Common myeloid progenitor, CD34-positive (primary cell): Measurements from ENCODE around the gene PTPRN2.

Experiments
- CTCF ChIA-PET: fragments of 350-600 bp; sonication (Branson Sonifier 250); formaldehyde crosslinking; loops from one replicate; lab custom pipeline; 2021; ENCODE audit warnings: antibody characterized with exemption; lab: Charles Lee
- POLR2A ChIA-PET: fragments of 350-600 bp; sonication (Branson Sonifier 250); formaldehyde crosslinking; loops from one replicate; lab custom pipeline; 2021; ENCODE audit warnings: antibody characterized with exemption; lab: Charles Lee
- DNase-seq, 3 donors: peaks; one replicate each; pipeline versions ENCODE4 v3.0.0 to v3.0.0-alpha.2; 2013
- H3K27ac ChIP-seq, 2 experiments: 1 replicate in 1 of 2; 2 replicates in 1 of 2; pipeline ENCODE4 v1.7.0; 2013; ENCODE audit warnings: inconsistent platforms in 2 of 2, low read length in 2 of 2, mild to moderate bottlenecking in 2 of 2, low read depth in 1 of 2, moderate library complexity in 1 of 2; ENCODE audit not compliant: severe bottlenecking in 2 of 2, insufficient read depth in 1 of 2, poor library complexity in 1 of 2
- H3K27me3 ChIP-seq, 5 experiments: replicated peaks in 2 of 5; 1 replicate in 3 of 5; 2 replicates in 2 of 5; pipeline versions ENCODE4 v1.6.1 to v1.7.0; 2013; ENCODE audit warnings: low read length in 4 of 5, mild to moderate bottlenecking in 2 of 5, moderate library complexity in 2 of 5, inconsistent platforms in 1 of 5; ENCODE audit not compliant: insufficient read depth in 5 of 5, control insufficient read depth in 4 of 5
- H3K36me3 ChIP-seq, 4 experiments: 1 replicate in 2 of 4; 2 replicates in 2 of 4; pipeline versions ENCODE4 v1.6.1 to v1.7.0; 2013; ENCODE audit warnings: low read length in 3 of 4, control low read depth in 1 of 4, mild to moderate bottlenecking in 1 of 4; ENCODE audit not compliant: control insufficient read depth in 4 of 4, insufficient read depth in 4 of 4
- H3K4me1 ChIP-seq, 4 experiments: 1 replicate in 3 of 4; 2 replicates in 1 of 4; pipeline versions ENCODE4 v1.6.1 to v1.7.1; 2013; ENCODE audit warnings: low read length in 3 of 4, mild to moderate bottlenecking in 3 of 4, control low read depth in 1 of 4, inconsistent platforms in 1 of 4, moderate library complexity in 1 of 4; ENCODE audit not compliant: control insufficient read depth in 4 of 4, insufficient read depth in 4 of 4; ENCODE audit errors: control extremely low read depth in 1 of 4
- H3K4me3 ChIP-seq, 7 experiments: 1 replicate in 4 of 7; 2 replicates in 3 of 7; pipeline versions ENCODE4 v1.5.1 to v1.7.0; 2013; ENCODE audit warnings: mild to moderate bottlenecking in 7 of 7, low read length in 6 of 7, moderate library complexity in 6 of 7, inconsistent platforms in 2 of 7, low read depth in 2 of 7, control low read depth in 1 of 7; ENCODE audit not compliant: insufficient read depth in 4 of 7, control insufficient read depth in 1 of 7; ENCODE audit errors: extremely low read depth in 1 of 7
- H3K9me3 ChIP-seq, 5 experiments: 1 replicate in 4 of 5; 2 replicates in 1 of 5; pipeline versions ENCODE4 v1.6.1 to v1.7.1; 2013; ENCODE audit warnings: low read length in 4 of 5, mild to moderate bottlenecking in 2 of 5, inconsistent platforms in 1 of 5, low read depth in 1 of 5, moderate library complexity in 1 of 5; ENCODE audit not compliant: control insufficient read depth in 4 of 5, insufficient read depth in 2 of 5; ENCODE audit errors: control extremely low read depth in 1 of 5
- WGBS: methylation state at CpG from one replicate; pipeline ENCODE4 v1.1.5; 2013; ENCODE audit not compliant: insufficient coverage; 5-methylcytosine and 5-hydroxymethylcytosine counted together

The PTPRN2 gene

DNA sequence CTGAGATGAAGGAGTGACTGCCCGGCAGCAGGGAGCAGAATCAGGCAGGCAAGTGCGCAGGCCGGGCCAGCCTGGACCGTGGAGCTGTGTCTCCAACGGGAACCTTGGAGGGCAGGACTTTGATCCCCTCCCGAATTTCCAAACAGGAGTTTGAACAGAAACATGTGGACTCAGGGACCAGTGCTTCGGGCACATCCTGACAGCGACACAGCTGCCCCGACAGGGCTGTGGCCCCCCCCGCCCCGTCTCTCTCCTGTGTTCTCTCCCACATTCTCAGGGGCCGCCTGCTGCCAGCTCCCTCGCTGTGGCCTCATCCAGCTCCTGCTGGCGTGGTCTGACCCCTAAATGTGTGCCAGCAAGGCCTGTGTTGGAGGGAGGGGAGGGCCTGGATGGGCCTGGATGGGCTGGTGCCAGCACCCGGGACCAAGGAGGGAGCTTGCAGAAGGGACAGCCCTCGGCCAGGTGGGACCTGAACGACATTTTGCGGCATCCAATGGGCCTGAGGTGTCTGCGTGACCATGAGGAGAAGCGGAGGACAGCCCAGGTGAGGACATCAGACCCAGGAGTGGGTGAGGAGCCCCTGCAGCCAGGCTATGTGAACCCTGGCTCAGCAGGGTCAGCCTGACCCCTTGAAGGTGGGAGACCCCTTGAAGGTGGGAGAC is 1027.9 kb downstream of the PTPRN2 start:
- ChIA-PET CTCF (no interaction called here), POLR2A (no interaction called here)
- no peak for DNase-seq
- Histone ChIP-seq H3K27ac (no peak overlapping the region), H3K36me3 (no peaks in the 10 kb centered on the region), H3K4me3 (no peak overlapping the region), H3K9me3 (peaks cover 0 to 4% (median 3%) of the 10 kb centered on the region in 5 experiments), H3K4me1 (no peaks in the 10 kb centered on the region), H3K27me3 (no peaks in the 10 kb centered on the region)
- 97% methylated on average over 19 of the region's 20 CpGs for WGBS

GRCh38 chr7:157558875-157559595 is 1028.6 kb downstream of the PTPRN2 start:
- Histone ChIP-seq H3K9me3 (peaks cover 0 to 4% (median 0%) of the 10 kb centered on the region in 5 experiments), H3K27me3 (no peaks in the 10 kb centered on the region), H3K4me1 (no peaks in the 10 kb centered on the region), H3K36me3 (no peaks in the 10 kb centered on the region), H3K4me3 (no peak overlapping the region), H3K27ac (no peak overlapping the region)
- 96% methylated on average over 18 of the region's 27 CpGs for WGBS
- ChIA-PET POLR2A (no interaction called here), CTCF (no interaction called here)
- DNase-seq: no peak

- Histone ChIP-seq H3K27me3 (no peaks in the 10 kb centered on the region), H3K4me1 (no peaks in the 10 kb centered on the region), H3K9me3 (peaks cover 0 to 4% (median 0%) of the 10 kb centered on the region in 5 experiments), H3K36me3 (no peaks in the 10 kb centered on the region), H3K4me3 (no peak overlapping the region), H3K27ac (no peak overlapping the region)
- no peak for DNase-seq
- POLR2A ChIA-PET: no interaction called here
- WGBS: 94% methylated on average over 9 of the region's 9 CpGs
- CTCF ChIA-PET: no interaction called here
These were observed 1029.1 kb downstream of the PTPRN2 start for GRCh38 chr7:157558516-157558874.

- Histone ChIP-seq H3K4me3 (no peak overlapping the region), H3K27ac (no peak overlapping the region), H3K36me3 (no peaks in the 10 kb centered on the region), H3K27me3 (no peaks in the 10 kb centered on the region), H3K4me1 (no peaks in the 10 kb centered on the region), H3K9me3 (peaks cover 0 to 4% (median 0%) of the 10 kb centered on the region in 5 experiments)
- DNase-seq: no peak
- WGBS: 96% methylated on average over 17 of the region's 17 CpGs
- ChIA-PET CTCF (no interaction called here), POLR2A (no interaction called here)
These were observed 1029.6 kb downstream of the PTPRN2 start for GRCh38 chr7:157558061-157558460.

DNA sequence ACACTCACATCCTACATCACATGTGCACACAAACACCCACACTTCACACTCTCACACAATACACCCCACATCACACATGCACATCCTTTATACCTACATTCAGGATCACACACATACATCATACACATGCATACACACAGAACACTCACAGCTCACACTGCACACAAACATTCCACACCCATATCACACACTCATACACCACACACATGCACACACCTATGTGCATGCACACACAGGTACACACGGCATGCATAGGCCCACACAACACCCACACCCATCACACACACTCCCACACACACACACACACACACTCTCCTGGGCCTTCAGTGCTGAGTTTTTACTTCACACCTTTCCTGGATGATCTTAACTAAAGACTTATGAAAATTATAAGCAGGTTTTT is 1030.4 kb downstream of the PTPRN2 start:
- H3K4me1 ChIP-seq: no peaks in the 10 kb centered on the region
- ChIA-PET CTCF (no interaction called here), POLR2A (no interaction called here)
- H3K4me3 ChIP-seq: no peak overlapping the region
- WGBS: 86% methylated on average over 1 of the region's 1 CpG
- no peak for DNase-seq
- H3K9me3 ChIP-seq: no peaks in the 10 kb centered on the region
- H3K27me3 ChIP-seq: no peaks in the 10 kb centered on the region
- H3K27ac ChIP-seq: no peak overlapping the region
- no peaks in the 10 kb centered on the region for H3K36me3 ChIP-seq

GRCh38 chr7:157556642-157556944 is 1031.0 kb downstream of the PTPRN2 start:
- Histone ChIP-seq H3K27ac (no peak overlapping the region), H3K27me3 (no peaks in the 10 kb centered on the region), H3K9me3 (no peaks in the 10 kb centered on the region), H3K36me3 (no peaks in the 10 kb centered on the region), H3K4me3 (no peak overlapping the region), H3K4me1 (no peaks in the 10 kb centered on the region)
- DNase-seq: no peak
- CTCF ChIA-PET: no interaction called here
- POLR2A ChIA-PET: no interaction called here
- WGBS: 82% methylated on average over 1 of the region's 1 CpG

- ChIA-PET POLR2A (no interaction called here), CTCF (no interaction called here)
- DNase-seq: no peak
- Histone ChIP-seq H3K27me3 (no peaks in the 10 kb centered on the region), H3K27ac (no peak overlapping the region), H3K4me3 (no peak overlapping the region), H3K4me1 (no peaks in the 10 kb centered on the region), H3K36me3 (no peaks in the 10 kb centered on the region), H3K9me3 (no peaks in the 10 kb centered on the region)
- 96% methylated on average over 9 of the region's 10 CpGs for WGBS
These were observed 1031.5 kb downstream of the PTPRN2 start for GRCh38 chr7:157555944-157556641.
